ENCODE measurements around the gene MAST4. TPM values are rescaled to one million over a fixed set of nuclear protein-coding genes. Genes with fewer than 3 reads are reported as not detected.

The MAST4 gene
- total and polyA plus RNA-seq, 2 of the 8 experiments (the other 6 are each of a cell fraction or from before 2014, with no cell fraction given): 1.5 to 2.6 TPM

DNA sequence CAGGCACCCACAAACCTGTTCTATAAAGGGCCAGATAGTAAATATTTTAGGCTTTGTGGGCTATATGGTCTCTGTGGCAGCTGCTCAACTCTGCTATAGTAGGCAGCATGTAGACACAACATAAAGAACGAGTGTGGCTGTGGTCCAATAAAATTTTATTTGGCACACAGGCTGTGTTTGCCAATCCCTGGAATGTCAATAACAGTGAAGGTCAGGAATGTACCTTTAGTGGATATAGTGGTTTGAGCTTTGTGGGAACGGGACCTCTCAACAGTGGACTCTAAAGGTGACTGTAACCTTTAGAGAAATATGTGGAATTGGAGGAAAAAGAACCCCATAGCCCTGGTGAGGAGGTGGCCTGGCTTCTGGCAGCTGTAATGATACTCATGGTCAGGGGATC, 145.2 kb downstream of the MAST4 start (continued):
- TF ChIP-seq, protein P1, sequence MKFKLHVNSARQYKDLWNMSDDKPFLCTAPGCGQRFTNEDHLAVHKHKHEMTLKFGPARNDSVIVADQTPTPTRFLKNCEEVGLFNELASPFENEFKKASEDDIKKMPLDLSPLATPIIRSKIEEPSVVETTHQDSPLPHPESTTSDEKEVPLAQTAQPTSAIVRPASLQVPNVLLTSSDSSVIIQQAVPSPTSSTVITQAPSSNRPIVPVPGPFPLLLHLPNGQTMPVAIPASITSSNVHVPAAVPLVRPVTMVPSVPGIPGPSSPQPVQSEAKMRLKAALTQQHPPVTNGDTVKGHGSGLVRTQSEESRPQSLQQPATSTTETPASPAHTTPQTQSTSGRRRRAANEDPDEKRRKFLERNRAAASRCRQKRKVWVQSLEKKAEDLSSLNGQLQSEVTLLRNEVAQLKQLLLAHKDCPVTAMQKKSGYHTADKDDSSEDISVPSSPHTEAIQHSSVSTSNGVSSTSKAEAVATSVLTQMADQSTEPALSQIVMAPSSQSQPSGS (IDR thresholded peaks at IDR 0.05; ENCODE audit: low read length): no peak
- TF ChIP-seq POU5F1 (IDR thresholded peaks at IDR 0.05; ENCODE audit: low read depth, low read length): no peak
- TF ChIP-seq RFX5 (IDR thresholded peaks at IDR 0.05; ENCODE audit: borderline replicate concordance, low read depth, low read length): no peak
- no peak for TF ChIP-seq CBX5 (IDR thresholded peaks at IDR 0.05; ENCODE audit: low read depth, low read length)

Data from H1 (cell line).